Stimulated activated CD8-positive, alpha-beta memory T cell treated with anti-CD3 and anti-CD28 coated beads, Interleukin-4, amount 100 ng/mL, for 48 hours (primary cell): ENCODE results near the gene ROPN1.
"Not testable (repeated sequence)": the region's sequence is repeated elsewhere in the genome, so short reads cannot be mapped to it uniquely, and the experiment has no call there.

Source experiments
- DNase-seq: peaks from one replicate; pipeline ENCODE4 v3.0.0-alpha.2; 2020

The ROPN1 gene

GRCh38 chr3:123993818-123994217 is 1.9 kb upstream of the ROPN1 start:
- no peak for DNase-seq

- DNase-seq, result no peak
Measured at GRCh38 chr3:123986427-123986826, 5.5 kb downstream of the ROPN1 start.

- no peak for DNase-seq
Measured at GRCh38 chr3:123984957-123985356, 7.0 kb downstream of the ROPN1 start.

- no peak for DNase-seq
Measured at GRCh38 chr3:123984350-123984749, 7.6 kb downstream of the ROPN1 start.

GRCh38 chr3:123981317-123981716 is 10.6 kb downstream of the ROPN1 start:
- not testable (repeated sequence) for DNase-seq

GRCh38 chr3:123980539-123980938 is 11.4 kb downstream of the ROPN1 start:
- no peak for DNase-seq

- DNase-seq, result peak; percentile 33
Measured at GRCh38 chr3:123979525-123980501, 12.1 kb downstream of the ROPN1 start.

GRCh38 chr3:123976904-123977303 is 15.0 kb downstream of the ROPN1 start:
- DNase-seq, result not testable (repeated sequence)

- DNase-seq, result not testable (repeated sequence)
Measured at GRCh38 chr3:123976181-123976898, 15.6 kb downstream of the ROPN1 start.

GRCh38 chr3:123975030-123975429 is 16.9 kb downstream of the ROPN1 start:
- DNase-seq, result not testable (repeated sequence)

GRCh38 chr3:123971406-123971805 is 20.5 kb downstream of the ROPN1 start:
- DNase-seq, result no peak

GRCh38 chr3:123967260-123967659 is 24.7 kb downstream of the ROPN1 start:
- DNase-seq, result not testable (repeated sequence)

GRCh38 chr3:123966799-123967198 is 25.1 kb downstream of the ROPN1 start:
- not testable (repeated sequence) for DNase-seq

- DNase-seq, result not testable (repeated sequence)
Measured at GRCh38 chr3:123964793-123965192, 27.1 kb downstream of the ROPN1 start.

GRCh38 chr3:123961508-123961856 is 30.4 kb downstream of the ROPN1 start:
- DNase-seq, result no peak

GRCh38 chr3:123960781-123961507 is 31.0 kb downstream of the ROPN1 start, which contains the start of gene CCDC14:
CCDC14 (minus strand) TSS chr3:123961229; CDS start chr3:123961173, 56 bp downstream.
- DNase-seq, result peak; percentile 87

GRCh38 chr3:123953735-123954134 is 38.2 kb downstream of the ROPN1 start:
- no peak for DNase-seq

GRCh38 chr3:123952844-123953520 is 38.9 kb downstream of the ROPN1 start:
- no peak for DNase-seq

- DNase-seq, result no peak
Measured at GRCh38 chr3:123951522-123952447, 40.1 kb downstream of the ROPN1 start.

- no peak for DNase-seq
Measured at GRCh38 chr3:123949641-123950040, 42.3 kb downstream of the ROPN1 start.

- no peak for DNase-seq
Measured at GRCh38 chr3:123948449-123948848, 43.5 kb downstream of the ROPN1 start.
